Gastrocnemius medialis (tissue), 4 donors: ENCODE measurements around the gene SPACDR.

Experiments
- POLR2A ChIP-seq, 2 donors: fragments of 450-650 bp; IDR thresholded peaks; one replicate each; pipeline ENCODE4 v1.6.1; 2017; ENCODE audit warnings: antibody characterized with exemption in 2 of 2, mild to moderate bottlenecking in 2 of 2, moderate library complexity in 2 of 2
- TF ChIP-seq, protein P1 (sequence below), 5 experiments: fragments of 450-650 bp in 3 of 5; fragments of 200-600 bp in 2 of 5; sonication (generic) in 2 of 5; IDR thresholded peaks in 4 of 5; conservative IDR thresholded peaks in 1 of 5; 1 replicate in 4 of 5; 2 replicates in 1 of 5; pipeline ENCODE4 v1.5.1; 2016 to 2019; ENCODE audit warnings: antibody characterized with exemption in 5 of 5, mild to moderate bottlenecking in 3 of 5, moderate library complexity in 3 of 5

- TF ChIP-seq, protein P1, sequence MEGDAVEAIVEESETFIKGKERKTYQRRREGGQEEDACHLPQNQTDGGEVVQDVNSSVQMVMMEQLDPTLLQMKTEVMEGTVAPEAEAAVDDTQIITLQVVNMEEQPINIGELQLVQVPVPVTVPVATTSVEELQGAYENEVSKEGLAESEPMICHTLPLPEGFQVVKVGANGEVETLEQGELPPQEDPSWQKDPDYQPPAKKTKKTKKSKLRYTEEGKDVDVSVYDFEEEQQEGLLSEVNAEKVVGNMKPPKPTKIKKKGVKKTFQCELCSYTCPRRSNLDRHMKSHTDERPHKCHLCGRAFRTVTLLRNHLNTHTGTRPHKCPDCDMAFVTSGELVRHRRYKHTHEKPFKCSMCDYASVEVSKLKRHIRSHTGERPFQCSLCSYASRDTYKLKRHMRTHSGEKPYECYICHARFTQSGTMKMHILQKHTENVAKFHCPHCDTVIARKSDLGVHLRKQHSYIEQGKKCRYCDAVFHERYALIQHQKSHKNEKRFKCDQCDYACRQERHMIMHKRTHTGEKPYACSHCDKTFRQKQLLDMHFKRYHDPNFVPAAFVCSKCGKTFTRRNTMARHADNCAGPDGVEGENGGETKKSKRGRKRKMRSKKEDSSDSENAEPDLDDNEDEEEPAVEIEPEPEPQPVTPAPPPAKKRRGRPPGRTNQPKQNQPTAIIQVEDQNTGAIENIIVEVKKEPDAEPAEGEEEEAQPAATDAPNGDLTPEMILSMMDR (IDR thresholded peaks at IDR 0.05 in 4 of 5, conservative IDR thresholded peaks at IDR 0.05 in 1 of 5): no peak
- no peak for TF ChIP-seq POLR2A (IDR thresholded peaks at IDR 0.05)
Observed at GRCh38 chr7:100486753-100487446, 22.8 kb upstream of the SPACDR start.
